UCSD-AML1 (cell line): ENCODE measurements around the gene PCSK1N.
"Not testable (repeated sequence)": the region's sequence is repeated elsewhere in the genome, so short reads cannot be mapped to it uniquely, and the experiment has no call there.

ENCODE experiments used
- DNase-seq: peaks from one replicate; lab custom pipeline; 2025; ENCODE audit not compliant: unreplicated experiment; lab: John Stamatoyannopoulos, UW

Gene PCSK1N, protein sequence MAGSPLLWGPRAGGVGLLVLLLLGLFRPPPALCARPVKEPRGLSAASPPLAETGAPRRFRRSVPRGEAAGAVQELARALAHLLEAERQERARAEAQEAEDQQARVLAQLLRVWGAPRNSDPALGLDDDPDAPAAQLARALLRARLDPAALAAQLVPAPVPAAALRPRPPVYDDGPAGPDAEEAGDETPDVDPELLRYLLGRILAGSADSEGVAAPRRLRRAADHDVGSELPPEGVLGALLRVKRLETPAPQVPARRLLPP

GRCh38 chrX:48835524-48836329, at the start of gene PCSK1N:
Gene PCSK1N (minus strand): TSS chrX:48835610. CDS start chrX:48835532, 78 bp downstream.
- DNase-seq, result no peak

DNA sequence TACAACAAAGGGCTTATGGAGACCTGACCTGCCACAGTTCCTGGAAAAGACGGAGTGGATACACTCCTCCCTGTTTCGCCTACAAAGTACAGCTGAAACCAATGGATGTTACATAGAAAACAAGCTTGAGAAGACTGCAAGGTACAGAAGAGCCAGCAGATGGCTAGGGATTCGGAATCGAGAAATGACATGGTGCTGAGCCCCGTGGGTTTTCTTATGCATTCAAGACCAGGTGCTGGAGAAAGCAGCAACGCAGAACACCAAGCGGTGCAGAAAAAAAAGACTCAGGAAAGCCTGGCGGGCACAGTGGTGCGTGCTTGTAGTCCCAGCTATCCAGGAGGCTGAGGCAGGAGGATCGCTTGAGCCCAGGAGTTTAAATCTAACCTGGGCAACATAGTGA, 48.3 kb upstream of the PCSK1N start:
- DNase-seq, result no peak

DNA sequence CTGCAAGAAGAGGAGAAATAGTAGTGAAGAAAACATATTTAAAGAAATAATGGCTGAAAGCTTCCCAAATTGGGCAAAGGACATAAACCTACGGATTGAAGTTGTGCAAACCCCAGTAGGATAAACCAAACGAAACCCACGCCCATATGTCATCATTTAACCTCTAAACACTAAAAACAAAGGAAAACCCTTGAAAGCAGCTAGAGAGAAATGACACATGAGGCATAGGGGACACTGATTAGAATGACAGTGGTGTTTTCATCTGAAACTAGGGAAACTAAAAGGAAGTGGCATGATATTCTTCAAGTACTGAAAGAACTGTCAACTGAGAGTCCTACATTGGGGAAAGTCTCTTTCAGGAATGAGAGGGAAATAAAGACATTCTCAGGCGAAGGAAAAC, 41.5 kb upstream of the PCSK1N start:
- DNase-seq, result not testable (repeated sequence)

DNA sequence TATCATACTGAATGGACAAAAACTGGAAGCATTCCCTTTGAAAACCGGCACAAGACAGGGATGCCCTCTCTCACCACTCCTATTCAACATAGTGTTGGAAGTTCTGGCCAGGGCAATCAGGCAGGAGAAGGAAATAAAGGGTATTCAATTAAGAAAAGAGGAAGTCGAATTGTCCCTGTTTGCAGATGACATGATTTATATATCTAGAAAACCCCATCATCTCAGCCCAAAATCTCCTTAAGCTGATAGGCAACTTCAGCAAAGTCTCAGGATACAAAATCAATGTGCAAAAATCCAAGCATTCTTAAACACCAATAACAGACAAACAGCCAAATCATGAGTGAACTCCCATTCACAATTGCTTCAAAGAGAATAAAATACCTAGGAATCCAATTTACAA, 36.6 kb upstream of the PCSK1N start:
- not testable (repeated sequence) for DNase-seq

- DNase-seq, result no peak
Observed at GRCh38 chrX:48864210-48864609, 28.8 kb upstream of the PCSK1N start.

- no peak for DNase-seq
Observed at GRCh38 chrX:48854898-48855297, 19.5 kb upstream of the PCSK1N start.

GRCh38 chrX:48854121-48854804, 18.9 kb upstream of the PCSK1N start:
- not testable (repeated sequence) for DNase-seq

DNA sequence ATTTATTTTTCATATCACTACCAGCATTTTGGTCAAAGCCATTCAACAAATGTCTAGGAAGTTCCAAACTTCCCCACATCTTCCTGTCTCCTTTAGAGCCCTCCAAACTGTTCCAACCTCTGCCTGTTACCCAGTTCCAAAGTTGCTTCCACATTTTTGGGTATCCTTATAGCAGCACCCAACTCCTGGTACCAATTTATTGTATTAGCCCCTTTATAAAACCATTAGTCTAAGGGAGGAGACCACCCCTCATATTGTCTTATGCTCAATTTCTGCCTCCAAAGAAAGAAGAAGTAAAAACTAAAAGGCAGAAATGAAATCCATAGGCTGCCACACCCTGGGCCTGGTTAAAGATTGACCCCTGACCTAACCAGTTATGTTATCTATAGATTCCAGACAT, 18.1 kb upstream of the PCSK1N start:
- DNase-seq, result not testable (repeated sequence)

GRCh38 chrX:48852857-48853256, 17.4 kb upstream of the PCSK1N start:
- no peak for DNase-seq

- no peak for DNase-seq
Observed at GRCh38 chrX:48848847-48849246, 13.4 kb upstream of the PCSK1N start.

DNA sequence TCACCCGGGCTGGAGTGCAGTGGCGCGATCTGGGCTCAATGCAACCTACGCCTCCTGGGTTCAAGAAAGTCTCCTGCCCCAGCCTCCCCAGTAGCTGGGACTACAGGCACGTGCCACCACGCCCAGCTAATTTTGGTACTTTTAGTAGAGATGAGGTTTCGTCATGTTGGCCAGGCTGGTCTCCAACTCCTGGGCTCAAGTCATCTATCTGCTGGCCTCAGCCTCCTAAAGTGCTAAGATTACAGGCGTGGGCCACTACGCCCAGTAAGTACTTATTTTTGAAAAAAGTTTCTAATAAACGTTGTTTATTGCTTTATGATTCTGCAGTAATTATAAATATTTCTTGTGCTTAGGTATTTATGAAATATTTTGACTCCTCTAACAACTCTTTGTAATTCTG, 4.3 kb upstream of the PCSK1N start:
- no peak for DNase-seq

- DNase-seq, result no peak
Observed at GRCh38 chrX:48834383-48834709, 1.1 kb downstream of the PCSK1N start.

DNA sequence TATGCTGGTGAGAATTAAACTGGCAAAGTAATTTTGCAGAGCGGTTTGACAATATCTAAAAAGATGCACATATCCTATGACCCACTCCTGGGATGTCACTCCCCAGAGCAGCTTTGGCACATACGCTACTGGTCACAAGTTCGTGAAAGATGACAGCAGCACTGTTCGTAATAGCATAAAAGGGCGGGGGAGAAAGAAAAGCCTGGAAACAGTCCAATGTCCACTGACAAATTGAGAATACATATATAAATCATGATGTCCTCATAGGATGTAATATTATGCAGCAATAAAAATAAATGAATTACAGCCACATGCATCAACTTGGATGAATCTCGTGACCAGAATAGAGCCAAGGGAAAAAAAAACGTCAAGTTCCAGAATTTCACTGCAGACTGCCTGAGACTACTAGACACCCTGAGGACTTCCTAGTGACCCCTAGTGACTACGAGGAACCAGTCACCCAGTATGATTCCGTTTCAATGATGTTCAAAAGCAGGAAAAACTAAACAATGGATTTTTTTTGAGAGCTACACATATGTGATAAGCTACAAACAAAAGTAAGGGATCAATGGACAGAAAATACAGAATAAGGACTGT, 1.8 kb downstream of the PCSK1N start:
- no peak for DNase-seq

DNA sequence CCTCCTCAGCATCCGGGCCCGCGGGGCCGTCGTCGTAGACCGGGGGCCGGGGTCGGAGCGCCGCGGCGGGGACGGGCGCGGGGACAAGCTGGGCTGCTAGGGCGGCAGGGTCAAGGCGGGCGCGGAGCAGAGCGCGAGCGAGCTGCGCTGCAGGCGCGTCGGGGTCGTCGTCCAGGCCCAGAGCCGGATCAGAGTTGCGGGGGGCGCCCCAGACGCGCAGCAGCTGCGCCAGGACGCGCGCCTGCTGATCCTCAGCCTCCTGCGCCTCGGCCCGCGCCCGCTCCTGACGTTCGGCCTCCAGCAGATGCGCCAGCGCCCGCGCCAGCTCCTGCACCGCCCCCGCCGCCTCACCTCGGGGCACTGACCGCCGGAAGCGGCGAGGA, 3.5 kb downstream of the PCSK1N start:
- no peak for DNase-seq

GRCh38 chrX:48831136-48831908, 4.1 kb downstream of the PCSK1N start:
- no peak for DNase-seq

DNA sequence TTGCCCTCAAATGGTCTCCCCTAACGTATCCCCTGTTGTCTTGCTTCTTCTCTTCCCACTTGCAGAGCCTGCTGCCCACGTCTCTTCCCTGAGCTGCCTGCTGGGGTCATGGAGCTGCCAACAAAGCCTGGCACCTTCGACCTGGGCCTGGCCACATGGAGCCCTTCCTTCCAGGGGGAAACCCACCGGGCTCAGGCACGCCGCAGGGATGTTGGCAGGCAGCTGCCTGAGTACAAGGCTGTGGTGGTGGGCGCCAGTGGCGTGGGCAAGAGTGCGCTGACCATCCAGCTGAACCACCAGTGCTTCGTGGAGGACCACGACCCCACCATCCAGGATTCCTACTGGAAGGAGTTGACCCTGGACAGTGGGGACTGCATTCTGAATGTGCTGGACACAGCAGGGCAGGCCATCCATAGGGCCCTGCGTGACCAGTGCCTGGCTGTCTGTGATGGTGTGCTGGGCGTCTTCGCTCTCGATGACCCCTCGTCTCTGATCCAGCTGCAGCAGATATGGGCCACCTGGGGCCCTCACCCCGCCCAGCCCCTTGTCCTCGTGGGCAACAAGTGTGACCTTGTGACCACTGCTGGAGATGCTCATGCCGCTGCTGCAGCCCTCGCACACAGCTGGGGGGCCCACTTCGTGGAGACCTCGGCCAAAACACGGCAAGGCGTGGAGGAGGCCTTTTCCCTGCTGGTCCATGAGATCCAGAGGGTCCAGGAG, 6.2 kb downstream of the PCSK1N start:
- no peak for DNase-seq

DNA sequence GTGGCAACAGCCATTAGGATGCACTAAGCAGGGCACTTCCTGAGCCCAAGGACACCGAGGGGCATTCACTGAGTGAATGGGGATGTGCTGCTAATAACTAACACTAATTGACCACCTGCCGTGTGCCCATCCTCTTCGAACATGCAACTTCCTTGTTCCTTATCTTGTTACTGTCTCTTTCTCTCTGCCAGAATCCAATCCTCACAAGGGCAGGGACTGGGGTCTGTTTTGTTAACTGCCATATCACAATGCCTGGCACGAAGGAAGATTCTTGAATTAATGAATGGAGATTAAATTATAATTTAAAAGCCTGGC, 7.8 kb downstream of the PCSK1N start:
- no peak for DNase-seq

DNA sequence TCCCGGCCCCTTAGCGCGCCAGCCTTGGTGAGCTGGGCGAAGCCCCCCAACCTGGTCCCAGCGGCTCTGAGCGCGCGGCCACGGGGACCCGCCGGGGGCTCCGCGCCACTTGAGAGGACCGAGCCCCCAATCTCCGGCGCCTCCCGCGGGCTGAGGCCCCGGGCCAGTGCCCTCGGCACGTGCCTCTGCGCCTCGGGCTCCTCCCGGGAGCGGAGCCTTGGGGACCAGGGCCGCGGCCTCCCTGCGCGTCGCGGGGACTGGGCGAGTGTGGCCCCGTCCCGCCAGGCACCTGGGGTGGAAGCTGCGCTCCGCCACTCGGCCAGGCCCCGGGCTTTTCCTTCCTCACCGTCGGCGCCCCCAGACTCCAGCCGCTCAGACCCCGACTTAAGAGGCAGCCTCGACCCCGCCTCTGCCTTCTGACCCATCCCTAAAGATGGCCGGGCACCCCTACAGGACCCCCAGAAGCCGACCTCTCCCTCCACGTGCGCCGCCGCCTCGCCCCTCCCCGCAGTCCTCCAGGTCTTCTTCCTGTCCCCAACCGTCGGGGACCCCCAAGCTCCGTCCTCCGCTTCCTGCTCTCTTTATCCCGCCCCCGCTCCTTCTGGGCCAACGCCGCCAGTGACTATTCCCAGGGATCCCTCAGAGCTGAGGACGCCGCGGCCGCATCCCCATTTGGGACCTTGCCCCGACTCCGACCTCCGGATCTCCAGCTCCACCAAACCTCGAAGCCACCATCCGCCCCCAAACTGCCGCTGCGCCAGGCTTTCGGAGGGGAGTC, 8.3 kb downstream of the PCSK1N start:
- no peak for DNase-seq

- DNase-seq, result no peak
Observed at GRCh38 chrX:48826135-48826875, 9.1 kb downstream of the PCSK1N start, which contains the start of gene ERAS. Gene ERAS (plus strand): TSS chrX:48826513. CDS start chrX:48829124, 2,611 bp downstream.
